Measurements from ENCODE around the gene NXNL2. TPM values are rescaled to one million over a fixed set of nuclear protein-coding genes. Genes with fewer than 3 reads are reported as not detected.

NXNL2 gene
- total RNA-seq, 1 experiment from 2014 or later: 1.4 TPM

GRCh38 chr9:88502552-88503034 is 32.4 kb upstream of the NXNL2 start:
- H3K4me3 ChIP-seq (ENCODE audit: low read depth in 2 of 2, low read length in 2 of 2): no peak overlapping the region
- DNase-seq (ENCODE audit: low read depth, low spot score) (no peak), ATAC-seq (no peak)
- H3K36me3 ChIP-seq (ENCODE audit: control insufficient read depth, insufficient read depth, low read length): no peaks in the 10 kb centered on the region
- H3K27ac ChIP-seq (ENCODE audit: low read length): no peak overlapping the region
- in situ Hi-C loops (cut with HindIII; ENCODE audit: low pct_unique_long_range_greater_than_20kb, low sequenced_read_pairs): no loop called here
- no peaks in the 10 kb centered on the region for H3K4me1 ChIP-seq (ENCODE audit: control insufficient read depth, insufficient read depth, low read length)
- no peak for TF ChIP-seq CTCF (IDR thresholded peaks at IDR 0.05)
- TF ChIP-seq POLR2AphosphoS5 (IDR thresholded peaks at IDR 0.05; ENCODE audit: low read depth, low read length): no peak
- no peak for TF ChIP-seq REST (IDR thresholded peaks at IDR 0.05; ENCODE audit: insufficient read depth in 1 of 2, low read depth in 2 of 2, low read length in 1 of 2)
- no peak for TF ChIP-seq SIN3A (IDR thresholded peaks at IDR 0.05; ENCODE audit: borderline replicate concordance, insufficient read depth, low read depth, low read length)
- TF ChIP-seq TCF7L2 (IDR thresholded peaks at IDR 0.05; ENCODE audit: low read depth, low read length): no peak
- ChIA-PET POLR2A (no interaction called here), CTCF (no interaction called here)
- H3K9me3 ChIP-seq (ENCODE audit: control insufficient read depth, insufficient read depth, low read depth, low read length): no peaks in the 10 kb centered on the region
- intact Hi-C loops (cut with micrococcal nuclease; ENCODE audit: unreplicated experiment): no loop called here
- no TSS peak for BruUV-seq (replicated peaks)
- H3K27me3 ChIP-seq (ENCODE audit: control insufficient read depth, insufficient read depth, low read length): no peaks in the 10 kb centered on the region

GRCh38 chr9:88503081-88503844 is 31.7 kb upstream of the NXNL2 start:
- 0 out of 2 replicates have a peak, but pooled peaks have one; percentile 21 for ATAC-seq
- no peaks in the 10 kb centered on the region for H3K9me3 ChIP-seq (ENCODE audit: control insufficient read depth, insufficient read depth, low read depth, low read length)
- POLR2A ChIA-PET: no interaction called here
- BruUV-seq (replicated peaks): no TSS peak
- H3K4me3 ChIP-seq (ENCODE audit: low read depth in 2 of 2, low read length in 2 of 2): no peak overlapping the region
- no peaks in the 10 kb centered on the region for H3K36me3 ChIP-seq (ENCODE audit: control insufficient read depth, insufficient read depth, low read length)
- in situ Hi-C loops (cut with HindIII; ENCODE audit: low pct_unique_long_range_greater_than_20kb, low sequenced_read_pairs): no loop called here
- TF ChIP-seq CTCF (IDR thresholded peaks at IDR 0.05) (no peak), REST (IDR thresholded peaks at IDR 0.05; ENCODE audit: insufficient read depth in 1 of 2, low read depth in 2 of 2, low read length in 1 of 2) (no peak), TCF7L2 (IDR thresholded peaks at IDR 0.05; ENCODE audit: low read depth, low read length) (no peak), POLR2AphosphoS5 (IDR thresholded peaks at IDR 0.05; ENCODE audit: low read depth, low read length) (no peak), SIN3A (IDR thresholded peaks at IDR 0.05; ENCODE audit: borderline replicate concordance, insufficient read depth, low read depth, low read length) (no peak)
- no peaks in the 10 kb centered on the region for H3K4me1 ChIP-seq (ENCODE audit: control insufficient read depth, insufficient read depth, low read length)
- intact Hi-C loops (cut with micrococcal nuclease; ENCODE audit: unreplicated experiment): no loop called here
- H3K27ac ChIP-seq (ENCODE audit: low read length): no peak overlapping the region
- CTCF ChIA-PET: no interaction called here
- H3K27me3 ChIP-seq (ENCODE audit: control insufficient read depth, insufficient read depth, low read length): no peaks in the 10 kb centered on the region
- DNase-seq (ENCODE audit: low read depth, low spot score): no peak
